Right hindlimb (tissue), 1 donor: ENCODE results near the gene EDA2R.

Experiments used
- DNase-seq: peaks from one replicate; pipeline ENCODE4 v3.0.0-alpha.2; 2018

Gene EDA2R

GRCh38 chrX:66638591-66639500 is at the start of gene EDA2R:
Gene EDA2R (minus strand): TSS chrX:66639078. CDS start chrX:66616020, 23,058 bp downstream.
- DNase-seq: peak; percentile 38

DNA sequence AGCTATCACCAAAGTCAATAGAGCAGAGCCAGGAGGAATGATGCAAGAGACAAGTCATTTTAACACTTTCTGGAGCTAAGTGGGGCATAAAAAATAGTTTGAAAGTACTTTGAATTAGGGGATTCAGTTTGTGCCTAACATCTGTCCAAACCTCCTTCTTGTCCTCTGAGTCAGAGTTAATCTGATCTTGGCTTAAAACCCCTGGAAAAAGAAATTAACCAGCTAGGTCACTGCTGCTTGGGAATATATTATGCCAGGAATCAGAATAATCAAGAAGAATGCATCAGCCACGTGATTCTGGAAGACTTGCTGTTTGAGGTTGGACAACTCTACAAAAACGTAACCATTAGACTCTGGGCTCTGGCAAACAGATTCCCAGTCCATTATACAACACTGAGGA is 45.3 kb upstream of the EDA2R start:
- DNase-seq: no peak

DNA sequence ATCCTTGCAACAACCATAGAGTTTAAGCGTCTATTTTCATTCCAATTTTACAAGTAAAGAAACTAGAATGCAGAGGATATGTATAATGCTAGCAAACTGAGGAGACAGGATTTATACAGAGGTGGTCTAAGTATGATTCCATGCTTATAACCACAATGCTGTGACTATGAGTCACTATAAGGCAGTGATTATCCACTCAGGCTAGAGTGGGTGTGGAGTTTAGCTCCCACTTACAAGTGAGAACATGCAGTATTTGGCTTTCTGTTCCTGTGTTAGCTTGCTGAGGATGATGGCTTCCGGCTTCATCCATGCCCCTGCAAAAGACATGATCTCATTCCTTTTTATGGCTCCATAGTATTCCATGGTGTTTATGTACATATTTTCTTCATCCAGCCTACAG is 41.6 kb upstream of the EDA2R start:
- DNase-seq: no peak

- no peak for DNase-seq
These were observed 38.6 kb upstream of the EDA2R start for GRCh38 chrX:66677430-66677829.

DNA sequence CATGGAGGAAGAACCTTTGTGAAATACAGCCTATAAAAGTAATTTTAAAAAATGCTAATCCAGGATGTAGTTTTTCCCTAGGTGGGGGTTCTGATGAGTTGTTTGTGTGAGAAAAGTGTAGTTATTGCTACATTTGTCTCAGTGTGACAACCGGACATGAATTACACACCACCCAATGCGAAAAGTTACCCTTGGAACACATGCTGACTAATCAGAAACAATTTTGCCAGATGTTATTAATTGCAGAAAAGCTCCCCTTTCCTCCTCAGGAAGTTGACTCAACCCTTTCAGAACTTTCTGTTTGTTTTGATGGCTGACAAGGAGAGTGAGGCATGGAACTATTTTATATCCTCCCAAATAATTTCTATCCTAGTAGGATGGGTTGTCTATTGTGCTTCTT is 38.1 kb upstream of the EDA2R start:
- DNase-seq: no peak

- no peak for DNase-seq
These were observed 37.5 kb upstream of the EDA2R start for GRCh38 chrX:66676413-66676812.

GRCh38 chrX:66675541-66675940 is 36.7 kb upstream of the EDA2R start:
- DNase-seq: no peak

DNA sequence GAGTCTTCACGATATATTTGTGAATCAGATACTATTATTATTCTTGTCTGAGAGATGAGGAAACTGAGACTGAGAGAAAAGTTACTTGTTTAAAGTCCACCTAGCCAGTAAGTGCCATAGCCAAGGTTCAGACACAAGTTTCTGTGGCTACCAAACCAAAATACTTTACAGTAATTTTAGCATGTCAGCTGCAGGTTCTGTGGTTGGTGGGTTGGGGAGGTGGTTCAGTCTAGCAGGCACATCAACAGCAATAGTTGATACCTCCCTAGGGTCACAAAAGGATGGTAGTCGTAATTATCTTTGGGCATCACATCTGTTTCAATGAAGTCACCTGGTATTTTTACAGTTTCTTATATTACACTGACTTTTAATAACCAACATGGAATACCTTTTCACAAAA is 35.6 kb upstream of the EDA2R start:
- no peak for DNase-seq

GRCh38 chrX:66672106-66672505 is 33.2 kb upstream of the EDA2R start:
- DNase-seq: no peak

DNA sequence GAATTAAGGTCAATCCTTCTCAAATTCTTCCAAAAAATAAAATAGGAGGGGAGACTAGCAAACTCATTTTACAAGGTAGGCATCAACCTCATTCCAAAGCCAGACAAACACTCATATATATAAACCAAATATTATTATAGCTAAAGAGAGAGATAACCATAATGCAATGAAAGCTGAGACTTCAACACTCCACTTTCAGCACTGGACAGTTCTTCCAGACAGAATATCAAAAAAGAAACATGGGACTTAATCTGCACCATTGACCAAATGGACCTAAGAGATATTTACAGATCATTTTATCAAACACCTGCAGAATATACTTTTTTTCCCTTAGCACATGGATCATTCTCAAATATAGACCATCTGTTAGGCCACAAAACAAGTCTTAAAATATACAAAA is 15.5 kb upstream of the EDA2R start:
- DNase-seq: no peak

GRCh38 chrX:66635360-66635759 is 3.5 kb downstream of the EDA2R start:
- peak; percentile 19 for DNase-seq

DNA sequence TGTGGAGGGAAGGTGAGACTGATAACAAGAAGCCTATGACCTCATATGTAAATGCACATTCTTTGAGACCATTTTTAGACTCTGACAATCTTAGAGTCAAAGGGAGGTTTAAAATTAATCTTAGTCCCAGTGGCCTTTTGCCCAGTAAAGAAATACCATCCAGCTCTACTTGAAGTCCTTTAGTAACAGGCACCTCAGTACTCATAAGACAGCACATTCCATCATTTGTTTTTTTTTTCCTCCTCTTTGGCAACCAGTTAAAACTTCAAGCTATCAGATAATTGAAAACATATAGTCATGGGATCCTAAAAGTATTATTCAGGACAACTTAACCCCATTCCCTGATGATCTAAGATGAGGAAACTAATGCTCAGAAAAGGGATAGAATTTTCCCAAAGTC is 4.6 kb downstream of the EDA2R start:
- DNase-seq: no peak

GRCh38 chrX:66633541-66633940 is 5.3 kb downstream of the EDA2R start:
- no peak for DNase-seq

DNA sequence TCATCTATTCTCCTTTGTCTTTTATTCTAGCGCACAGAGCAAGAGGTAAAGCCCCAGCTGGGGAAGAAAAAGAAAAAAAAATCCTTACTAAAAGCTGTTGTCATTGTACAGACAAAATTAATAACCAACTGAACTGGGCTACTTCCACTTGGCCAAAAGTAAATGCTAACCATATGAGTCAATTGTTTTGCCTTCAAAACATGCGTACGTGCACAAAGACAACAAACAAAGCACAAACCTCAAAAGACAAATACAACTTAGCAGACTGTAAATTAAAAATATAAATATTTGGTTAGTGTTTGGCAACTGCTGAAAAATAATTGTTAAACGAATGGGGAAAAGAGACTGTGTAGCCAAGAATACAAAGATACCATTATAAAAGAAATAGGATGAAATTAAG is 5.9 kb downstream of the EDA2R start:
- DNase-seq: no peak

GRCh38 chrX:66632473-66632872 is 6.4 kb downstream of the EDA2R start:
- DNase-seq: no peak

DNA sequence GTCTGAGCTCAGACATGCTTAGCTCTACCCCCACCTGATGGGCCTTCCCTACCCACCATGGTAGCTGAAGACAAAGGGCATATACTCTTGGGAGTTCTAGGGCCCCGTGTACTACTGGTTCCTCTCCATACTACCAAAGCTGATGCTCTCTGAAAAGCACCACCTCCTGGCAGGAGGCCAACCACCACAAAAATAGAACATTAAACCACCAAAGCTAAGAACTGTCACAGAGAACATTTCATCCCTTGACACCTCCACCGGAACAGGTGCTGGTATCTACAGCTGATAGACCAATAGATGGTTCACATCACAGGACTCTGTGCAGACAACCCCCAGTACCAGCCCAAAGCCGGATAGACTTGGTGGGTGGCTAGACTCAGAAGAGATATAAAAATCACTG is 13.4 kb downstream of the EDA2R start:
- DNase-seq: no peak

DNA sequence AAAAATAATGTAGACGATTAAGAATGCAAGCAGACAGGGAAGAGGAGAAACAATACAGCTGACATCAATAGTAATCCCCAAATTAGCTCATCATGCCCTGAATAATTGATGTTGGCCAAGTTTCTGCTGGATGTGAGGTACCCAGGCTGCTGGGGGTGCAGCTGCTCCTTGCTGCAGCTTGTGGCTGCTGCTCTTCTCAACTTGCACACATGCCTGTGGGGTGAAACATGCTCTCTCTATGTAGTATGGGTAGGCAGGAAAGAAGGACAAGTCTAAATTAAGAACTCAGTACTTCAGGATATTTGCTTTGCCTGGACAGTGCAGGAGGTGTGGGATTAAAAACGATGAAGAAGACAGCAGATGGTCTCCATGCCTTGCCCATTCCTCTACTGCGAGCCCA is 16.7 kb downstream of the EDA2R start:
- DNase-seq: no peak

DNA sequence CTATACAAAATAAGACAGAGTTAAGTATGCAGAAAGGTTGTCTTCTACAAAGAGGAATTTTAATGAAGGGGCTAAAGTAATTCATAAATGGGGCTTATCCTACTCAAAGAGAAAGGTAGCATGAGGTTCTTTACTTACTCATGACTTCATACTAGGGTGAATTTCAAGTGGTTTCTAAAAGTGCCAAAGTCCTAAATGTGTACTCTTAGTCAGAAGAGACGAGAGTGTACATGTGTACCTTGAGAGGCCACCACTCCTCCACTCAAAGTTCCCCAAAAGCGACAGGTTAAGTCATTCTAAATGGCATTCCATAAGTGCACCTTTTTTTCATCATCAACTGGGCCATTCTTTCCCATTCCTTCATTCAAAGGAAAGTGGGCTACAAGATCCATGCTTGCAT is 21.9 kb downstream of the EDA2R start:
- no peak for DNase-seq

DNA sequence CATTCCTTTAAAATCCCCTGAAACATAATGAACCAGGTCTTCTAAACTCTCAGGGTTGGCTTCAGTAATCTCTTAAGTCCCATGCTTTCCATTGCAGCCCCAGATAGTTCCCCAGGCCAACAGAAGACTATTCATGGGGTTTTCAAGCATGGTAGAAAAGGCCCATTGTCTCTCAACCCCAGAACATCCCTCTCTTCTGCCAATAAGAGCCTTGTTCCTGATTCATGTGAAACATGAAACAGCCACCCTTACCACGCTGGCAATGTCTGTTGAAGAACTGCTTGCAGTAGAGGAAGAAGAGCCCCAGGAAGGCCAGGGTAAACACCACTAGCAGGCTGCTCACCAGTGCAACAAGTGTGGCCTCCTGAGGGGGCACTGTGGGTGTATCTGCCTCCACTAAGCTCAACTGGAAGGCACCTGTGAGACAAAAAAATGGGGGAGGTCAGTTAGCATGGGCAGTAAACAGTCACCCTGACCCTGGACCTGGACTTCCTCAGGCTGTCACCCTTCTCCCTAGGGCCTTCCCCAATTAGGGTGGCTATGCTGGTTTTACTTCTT is 36.4 kb downstream of the EDA2R start:
- DNase-seq: no peak

DNA sequence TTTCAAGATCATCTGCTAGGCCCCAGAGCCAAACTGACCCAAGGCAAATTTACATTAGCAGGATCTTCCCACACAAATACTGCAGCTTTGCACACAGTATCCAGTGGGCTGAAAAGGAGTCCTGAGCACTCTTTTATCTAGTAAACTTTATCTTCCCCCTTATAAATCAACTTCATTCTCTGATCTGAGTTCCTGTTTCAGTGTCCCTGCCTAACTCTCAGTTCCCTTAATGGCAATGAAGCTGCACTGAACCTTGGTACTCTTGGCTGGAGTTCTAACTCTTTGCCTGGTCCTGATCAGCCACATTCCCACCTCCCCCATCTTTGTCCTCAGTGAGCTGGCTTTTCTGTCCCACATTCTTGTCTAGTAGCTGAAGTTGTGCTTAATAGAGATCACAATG is 37.4 kb downstream of the EDA2R start:
- DNase-seq: no peak

- DNase-seq: no peak
These were observed 59.7 kb downstream of the EDA2R start for GRCh38 chrX:66579219-66579618.

GRCh38 chrX:66553973-66554372 is 84.9 kb downstream of the EDA2R start:
- DNase-seq: no peak

DNA sequence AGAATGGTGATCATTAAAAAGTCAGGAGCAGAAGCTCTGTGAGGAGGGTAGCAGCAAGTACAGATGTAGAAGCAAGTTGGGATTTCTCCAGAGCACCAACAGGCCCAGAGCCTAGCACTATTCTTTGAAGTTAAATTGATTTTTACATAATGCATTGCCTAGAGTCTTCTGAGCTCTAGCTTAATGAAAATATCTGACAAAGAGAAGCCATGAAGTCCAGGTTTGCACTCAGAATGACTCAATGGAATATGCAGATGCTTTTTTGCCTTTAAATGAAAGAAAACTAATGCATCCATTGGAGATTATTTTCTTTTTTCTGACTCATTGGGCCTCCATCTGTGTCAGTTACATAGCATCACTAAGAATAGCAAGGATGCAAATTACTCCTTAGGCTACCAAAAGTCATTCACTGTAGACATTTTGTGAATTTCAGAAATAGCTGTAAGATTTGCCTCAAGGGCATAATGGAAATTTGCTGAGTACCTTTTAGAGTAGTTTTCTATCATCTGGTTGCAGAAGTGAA is 91.0 kb downstream of the EDA2R start:
- no peak for DNase-seq
